Cortex of kidney (tissue), 1 donor: Measurements from ENCODE around the gene COA1.
"Not testable (repeated sequence)": the region's sequence is repeated elsewhere in the genome, so short reads cannot be mapped to it uniquely, and the experiment has no call there.

Source experiments
- DNase-seq: peaks from one replicate; lab custom pipeline; 2025; lab: John Stamatoyannopoulos, UW

Gene COA1, protein sequence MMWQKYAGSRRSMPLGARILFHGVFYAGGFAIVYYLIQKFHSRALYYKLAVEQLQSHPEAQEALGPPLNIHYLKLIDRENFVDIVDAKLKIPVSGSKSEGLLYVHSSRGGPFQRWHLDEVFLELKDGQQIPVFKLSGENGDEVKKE

DNA sequence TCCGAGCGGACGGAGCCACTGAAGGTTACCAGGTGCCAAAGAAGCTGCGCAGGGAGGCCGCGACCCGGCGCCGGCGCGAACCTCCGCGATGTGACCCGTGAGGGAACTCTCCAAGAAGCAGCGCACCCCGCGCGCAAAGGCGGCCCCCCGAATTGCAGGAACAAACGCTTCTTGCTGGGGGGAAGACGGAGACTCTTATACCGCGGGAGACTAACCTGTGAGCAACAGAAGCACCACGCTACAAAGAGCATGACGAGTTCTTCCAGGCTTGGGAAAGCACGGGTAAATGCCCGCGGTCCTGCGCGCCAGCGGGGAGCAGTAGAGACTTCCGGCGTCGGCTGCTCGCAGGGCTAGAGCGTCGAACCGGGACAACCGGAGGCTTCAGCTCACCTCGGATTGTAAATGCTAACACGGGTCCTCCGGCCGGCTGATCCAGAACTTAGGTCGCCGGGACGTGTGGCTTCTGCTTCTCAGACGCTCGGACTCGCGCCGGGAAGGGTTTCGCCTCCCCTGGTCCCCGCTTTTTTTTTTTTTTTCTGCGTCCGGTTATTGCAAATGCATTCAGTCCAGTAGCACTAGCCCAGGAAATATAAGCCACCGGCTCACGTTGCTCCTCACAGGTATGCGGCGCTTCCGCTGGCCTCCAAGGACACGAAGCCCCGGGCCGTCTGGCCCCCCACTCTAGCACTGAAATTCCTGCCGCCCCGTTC lies at the start of gene COA1:
COA1 (minus strand) TSS at position 310 of the 710 bp plus-strand sequence. CDS start 80,909 bp downstream, outside the sequence.
- peak; percentile 40 for DNase-seq

DNA sequence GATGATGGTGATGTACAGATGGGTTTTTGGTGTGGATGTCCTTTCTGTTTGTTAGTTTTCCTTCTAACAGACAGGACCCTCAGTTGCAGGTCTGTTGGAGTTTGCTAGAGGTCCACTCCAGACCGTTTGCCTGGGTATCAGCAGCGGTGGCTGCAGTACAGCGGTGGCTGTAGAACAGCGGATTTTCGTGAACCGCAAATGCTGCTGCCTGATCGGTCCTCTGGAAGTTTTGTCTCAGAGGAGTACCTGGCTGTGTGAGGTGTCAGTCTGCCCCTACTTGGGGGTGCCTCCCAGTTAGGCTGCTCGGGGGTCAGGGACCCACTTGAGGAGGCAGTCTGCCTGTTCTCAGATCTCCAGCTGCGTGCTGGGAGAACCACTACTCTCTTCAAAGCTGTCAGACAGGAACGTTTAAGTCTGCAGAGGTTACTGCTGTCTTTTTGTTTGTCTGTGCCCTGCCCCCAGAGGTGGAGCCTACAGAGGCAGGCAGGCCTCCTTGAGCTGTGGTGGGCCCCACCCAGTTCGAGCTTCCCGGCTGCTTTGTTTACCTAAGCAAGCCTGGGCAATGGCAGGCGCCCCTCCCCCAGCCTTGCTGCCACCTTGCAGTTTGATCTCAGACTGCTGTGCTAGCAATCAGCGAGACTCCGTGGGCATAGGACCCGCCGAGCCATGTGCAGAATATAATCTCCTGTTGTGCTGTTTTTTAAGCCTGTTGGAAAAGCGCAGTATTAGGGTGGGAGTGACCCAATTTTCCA lies 49.1 kb upstream of the COA1 start:
- DNase-seq, result not testable (repeated sequence)

DNA sequence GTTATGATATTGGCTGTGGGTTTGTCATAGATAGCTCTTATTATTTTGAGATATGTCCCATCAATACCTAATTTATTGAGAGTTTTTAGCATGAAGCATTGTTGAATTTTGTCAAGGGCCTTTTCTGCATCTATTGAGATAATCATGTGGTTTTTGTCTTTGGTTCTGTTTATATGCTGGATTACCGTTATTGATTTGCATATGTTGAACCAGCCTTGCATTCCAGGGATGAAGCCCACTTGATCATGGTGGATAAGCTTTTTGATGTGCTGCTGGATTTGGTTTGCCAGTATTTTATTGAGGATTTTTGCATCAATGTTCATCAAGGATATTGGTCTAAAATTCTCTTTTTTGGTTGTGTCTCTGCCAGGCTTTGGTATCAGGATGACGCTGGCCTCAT lies 45.9 kb upstream of the COA1 start:
- DNase-seq, result not testable (repeated sequence)

DNA sequence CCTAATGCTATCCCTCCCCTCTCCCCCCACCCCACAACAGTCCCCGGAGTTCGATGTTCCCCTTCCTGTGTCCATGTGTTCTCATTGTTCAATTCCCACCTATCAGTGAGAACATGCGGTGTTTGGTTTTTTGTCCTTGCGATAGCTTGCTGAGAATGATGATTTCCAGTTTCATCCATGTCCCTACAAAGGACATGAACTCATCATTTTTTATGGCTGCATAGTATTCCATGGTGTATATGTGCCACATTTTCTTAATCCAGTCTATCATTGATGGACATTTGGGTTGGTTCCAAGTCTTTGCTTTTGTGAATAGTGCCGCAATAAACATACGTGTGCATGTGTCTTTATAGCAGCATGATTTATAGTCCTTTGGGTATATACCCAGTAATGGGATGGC lies 43.9 kb upstream of the COA1 start:
- DNase-seq, result not testable (repeated sequence)

DNA sequence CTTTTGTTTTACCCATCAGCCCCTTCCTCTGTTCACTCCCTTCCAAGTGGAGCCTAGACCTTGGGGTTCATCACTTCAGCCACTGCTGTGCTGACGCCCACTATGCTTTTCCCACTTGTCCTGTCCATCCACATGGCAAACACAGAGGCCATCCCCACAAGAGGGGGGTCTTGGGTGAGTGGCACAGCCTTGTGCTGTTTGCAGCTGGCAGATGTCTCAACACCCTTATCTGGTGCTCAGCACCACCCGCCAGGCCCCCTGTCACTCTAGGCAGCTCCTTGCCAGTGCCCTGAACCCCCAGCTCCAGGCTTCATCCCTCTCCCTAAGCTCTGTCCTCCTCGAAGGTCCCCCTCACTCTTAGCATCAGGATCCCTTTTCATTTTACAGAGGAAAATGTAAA lies 42.2 kb upstream of the COA1 start:
- no peak for DNase-seq

DNA sequence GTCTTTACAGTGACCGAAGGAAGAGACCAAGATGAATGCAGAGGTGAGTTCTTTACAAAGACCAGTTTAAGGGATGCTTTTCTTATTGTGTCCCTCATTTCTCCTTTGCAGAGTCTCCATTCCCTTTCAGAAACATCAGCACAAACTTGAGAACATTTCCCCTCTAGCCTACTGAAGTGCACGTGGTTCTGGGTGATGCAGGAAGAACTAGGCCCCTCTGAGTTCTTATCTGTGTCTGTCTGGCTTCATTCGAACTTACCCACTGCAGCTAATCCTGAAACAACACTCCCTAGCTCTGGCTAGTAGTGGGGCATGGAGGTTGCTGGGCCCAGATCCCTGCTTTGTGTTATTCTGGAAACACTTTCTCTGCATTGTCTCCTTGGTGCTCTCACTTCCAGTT lies 41.8 kb upstream of the COA1 start:
- no peak for DNase-seq

DNA sequence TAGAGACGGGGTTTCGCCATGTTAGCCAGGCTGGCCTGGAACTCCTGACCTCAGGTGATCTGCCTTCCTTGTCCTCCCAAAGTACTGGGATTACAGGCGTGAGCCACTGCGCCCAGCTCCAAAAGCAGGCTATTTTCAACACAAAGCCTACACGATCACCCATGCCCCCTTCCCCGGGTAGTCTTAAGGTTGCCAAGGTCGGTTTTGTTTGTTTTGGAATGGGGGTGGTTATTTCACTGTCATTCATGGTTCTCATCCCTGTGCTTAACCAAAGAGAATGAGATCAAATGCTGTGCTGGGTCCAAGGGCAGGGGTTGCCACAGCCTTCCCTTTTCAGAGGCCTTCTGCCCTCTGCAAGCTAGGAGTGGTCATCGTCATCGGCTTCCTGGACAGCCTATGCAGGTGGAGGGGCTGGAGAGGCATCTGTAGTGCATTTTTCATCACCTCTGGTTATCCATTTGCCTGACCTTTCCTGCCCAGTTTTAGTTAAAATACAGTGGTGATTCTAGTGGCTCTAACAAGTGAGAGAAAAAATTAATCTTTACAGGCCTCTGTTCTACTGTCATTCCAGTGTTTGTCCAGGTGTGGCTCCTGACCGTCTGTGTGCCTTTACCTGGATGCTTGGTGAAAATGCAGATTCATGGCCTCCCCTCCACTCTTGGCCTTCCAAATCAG lies 40.6 kb upstream of the COA1 start:
- no peak for DNase-seq

DNA sequence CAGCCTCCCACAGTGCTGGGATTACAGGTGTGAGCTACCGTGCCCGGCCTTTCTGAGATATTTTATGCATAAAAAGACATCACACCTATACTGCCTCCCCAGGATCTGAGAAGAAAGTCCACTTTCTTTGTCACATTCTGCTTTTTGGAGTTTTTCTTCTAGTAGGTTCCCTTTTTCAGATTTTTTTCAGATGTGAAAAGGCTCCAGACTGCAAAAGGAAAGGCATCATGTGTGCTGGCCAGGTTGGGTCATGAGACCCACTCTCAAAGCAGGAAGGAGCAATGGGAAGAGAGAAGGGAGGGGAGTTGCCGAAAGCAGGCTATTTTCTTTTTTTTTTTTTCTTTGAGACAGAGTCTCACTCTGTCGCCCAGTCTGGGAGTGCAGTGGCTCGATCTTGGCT lies 40.0 kb upstream of the COA1 start:
- DNase-seq, result no peak

DNA sequence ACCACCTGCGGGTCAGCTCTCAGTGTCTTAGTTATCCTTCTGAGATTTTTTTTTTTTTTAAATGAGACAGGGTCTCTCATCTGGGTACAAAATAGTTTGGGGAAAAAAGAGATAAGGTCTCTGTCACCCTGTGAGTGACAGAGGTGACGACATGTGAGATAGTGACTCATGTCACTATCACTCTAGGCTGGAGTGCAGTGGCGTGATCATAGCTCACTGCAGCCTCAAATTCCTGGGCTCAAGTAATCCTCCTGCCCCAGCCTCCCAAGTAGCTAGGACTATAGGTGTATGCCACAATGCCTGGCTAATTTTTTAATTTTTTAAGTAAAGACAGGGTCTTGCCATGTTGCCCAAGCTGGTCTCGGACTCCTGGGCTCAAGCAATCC lies 39.6 kb upstream of the COA1 start:
- no peak for DNase-seq

DNA sequence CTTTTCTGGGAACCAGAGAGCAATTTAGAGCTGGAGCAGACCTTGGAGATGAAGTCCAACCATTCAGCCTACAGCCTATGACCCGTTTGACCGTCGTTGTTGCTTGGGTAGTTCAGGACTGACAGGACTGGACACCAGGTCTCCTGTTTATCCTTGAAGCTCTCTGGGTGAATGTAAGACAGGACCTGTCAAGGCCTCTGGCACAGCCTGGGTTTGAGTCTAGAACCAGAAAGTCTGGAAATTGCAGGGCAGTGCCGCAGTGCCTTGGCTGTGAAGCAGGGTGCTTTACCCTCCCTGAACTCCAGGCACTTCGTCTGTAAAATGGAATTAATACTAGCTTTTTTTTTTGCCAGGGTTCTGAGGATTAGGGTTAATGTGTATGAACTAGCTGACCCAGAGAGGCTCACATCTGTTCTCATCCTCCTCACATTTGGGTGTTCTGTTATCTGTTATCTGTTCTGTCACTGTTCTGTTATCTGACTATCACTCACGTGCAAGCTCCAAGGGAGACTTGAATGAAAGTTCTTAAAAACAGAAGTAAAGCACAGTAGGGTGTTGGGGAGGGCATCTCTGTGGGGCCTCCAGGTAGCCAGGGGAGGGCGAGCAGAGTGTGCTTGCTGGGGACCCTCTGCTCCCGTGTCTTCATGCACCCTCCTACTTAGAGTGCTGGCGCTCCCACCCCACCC lies 39.0 kb upstream of the COA1 start:
- DNase-seq, result no peak

DNA sequence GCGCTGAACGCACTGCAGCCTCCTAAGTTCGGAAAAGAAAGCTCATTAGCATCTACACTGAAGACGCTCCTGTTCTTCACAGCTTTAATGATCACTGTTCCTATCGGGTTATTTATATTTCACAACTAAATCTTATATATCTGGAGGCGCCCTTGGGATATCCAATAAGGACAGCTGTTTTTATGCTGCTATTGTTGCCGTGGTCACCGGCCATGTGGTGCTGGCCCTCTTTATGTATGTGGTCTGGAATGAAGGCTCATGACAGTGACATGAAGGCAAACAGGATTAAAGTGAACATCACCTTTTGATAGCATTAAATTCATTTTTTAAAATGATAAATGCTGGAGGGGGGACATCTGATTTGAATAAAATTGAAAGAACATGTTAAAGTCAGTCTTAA lies 38.0 kb upstream of the COA1 start:
- no peak for DNase-seq

DNA sequence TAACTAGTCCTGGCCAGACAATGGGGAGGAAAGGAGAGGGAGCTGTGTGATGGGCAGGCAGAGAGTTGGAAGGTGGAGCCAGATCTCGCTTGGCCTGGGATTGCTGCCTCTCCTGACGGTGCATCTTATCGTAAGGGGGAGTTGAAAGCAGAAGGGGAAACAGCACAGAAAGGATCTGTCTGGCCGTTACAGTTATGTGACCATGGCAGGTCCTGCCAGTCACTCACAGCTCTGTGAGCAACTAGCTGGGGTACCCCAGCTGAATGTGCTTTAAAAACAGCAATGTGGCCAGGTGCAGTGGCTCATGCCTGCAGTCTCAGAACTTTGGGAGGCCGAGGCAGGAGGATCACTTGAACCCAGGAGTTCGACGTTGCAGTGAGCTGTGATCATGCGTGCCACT lies 37.2 kb upstream of the COA1 start:
- DNase-seq, result no peak

DNA sequence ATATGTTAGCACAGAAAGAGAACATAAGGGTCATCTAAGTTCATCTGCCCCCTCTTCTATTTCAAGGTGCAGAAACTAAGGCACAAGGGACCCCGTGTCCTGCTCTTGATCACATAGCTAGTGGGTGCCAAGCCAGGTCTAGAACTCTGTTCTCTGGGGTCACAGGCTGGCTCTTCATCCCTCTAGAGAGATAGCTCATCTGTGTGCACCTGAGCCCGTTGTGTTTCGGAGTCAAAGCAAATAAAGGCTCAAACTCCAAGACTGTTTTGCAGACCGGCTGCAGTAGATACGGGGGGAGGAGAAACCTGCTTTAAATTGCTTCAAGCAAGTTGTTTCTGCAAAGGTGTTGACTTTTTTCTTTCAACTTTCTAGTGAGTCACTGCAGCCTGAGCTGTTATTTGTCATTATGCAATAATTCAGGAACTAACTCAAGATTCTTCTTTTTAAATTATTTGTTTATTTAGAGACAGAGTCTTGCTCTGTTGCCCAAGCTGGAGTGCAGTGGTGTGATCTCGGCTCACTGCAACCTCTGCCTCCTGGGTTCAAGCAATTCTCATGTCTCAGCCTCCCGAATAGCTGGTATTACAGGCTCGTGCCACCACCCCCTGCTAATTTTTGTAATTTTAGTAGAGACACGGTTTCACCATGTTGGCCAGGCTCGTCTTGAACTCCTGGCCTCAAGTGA lies 35.6 kb upstream of the COA1 start:
- no peak for DNase-seq

DNA sequence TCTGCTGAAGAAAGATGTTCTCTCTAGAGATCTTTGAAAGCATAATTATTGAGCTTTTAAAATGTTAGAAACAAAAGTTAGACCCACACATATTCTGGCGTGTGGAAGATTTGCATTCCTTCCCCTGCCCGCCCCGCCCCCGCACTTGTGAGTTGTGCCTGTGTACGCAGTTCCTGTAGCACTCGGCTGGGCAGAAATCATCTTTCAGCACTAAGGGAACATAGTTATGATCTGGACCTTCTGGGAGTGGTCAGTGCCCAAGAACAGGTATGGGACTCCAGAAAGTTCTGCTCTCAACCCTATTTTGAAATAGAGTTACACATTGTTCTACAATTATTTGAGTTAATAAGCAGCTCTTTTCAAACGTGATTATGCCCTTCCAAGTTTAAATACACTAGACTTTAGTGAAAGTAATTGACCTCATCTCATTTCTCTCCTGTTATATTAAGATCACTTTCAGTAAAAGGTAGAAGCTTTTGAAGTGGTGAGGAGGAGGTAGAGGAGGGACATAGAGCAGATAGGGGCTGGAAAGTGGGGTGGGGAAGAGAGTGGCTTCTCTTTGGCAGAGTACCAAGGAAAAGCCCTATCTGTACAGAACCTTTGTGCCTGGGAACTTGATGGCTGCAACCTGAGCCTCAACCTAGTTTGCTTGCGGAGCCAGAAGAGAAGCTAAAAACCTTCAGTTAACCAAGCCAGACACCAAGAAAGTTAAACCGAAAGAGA lies 34.9 kb upstream of the COA1 start:
- DNase-seq, result no peak

DNA sequence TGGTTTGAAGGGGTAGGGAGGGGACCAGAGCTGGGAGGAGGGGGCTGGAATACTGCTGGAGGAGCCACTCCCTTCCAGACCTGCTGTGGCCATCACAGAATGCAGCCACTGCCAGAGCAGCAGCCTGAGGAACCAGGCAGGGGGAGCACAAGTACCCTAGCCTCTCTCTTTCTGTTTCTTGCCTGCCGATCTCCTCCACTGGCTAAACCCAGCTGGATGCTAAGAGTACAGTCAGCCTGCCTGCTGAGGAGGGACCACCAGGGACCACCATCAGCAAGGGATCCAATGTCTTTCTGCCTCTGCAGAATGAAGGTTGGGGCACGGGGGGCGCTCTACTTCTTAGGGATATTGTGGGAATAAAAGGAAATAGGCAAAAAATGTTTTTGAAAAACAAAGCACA lies 33.9 kb upstream of the COA1 start:
- no peak for DNase-seq

DNA sequence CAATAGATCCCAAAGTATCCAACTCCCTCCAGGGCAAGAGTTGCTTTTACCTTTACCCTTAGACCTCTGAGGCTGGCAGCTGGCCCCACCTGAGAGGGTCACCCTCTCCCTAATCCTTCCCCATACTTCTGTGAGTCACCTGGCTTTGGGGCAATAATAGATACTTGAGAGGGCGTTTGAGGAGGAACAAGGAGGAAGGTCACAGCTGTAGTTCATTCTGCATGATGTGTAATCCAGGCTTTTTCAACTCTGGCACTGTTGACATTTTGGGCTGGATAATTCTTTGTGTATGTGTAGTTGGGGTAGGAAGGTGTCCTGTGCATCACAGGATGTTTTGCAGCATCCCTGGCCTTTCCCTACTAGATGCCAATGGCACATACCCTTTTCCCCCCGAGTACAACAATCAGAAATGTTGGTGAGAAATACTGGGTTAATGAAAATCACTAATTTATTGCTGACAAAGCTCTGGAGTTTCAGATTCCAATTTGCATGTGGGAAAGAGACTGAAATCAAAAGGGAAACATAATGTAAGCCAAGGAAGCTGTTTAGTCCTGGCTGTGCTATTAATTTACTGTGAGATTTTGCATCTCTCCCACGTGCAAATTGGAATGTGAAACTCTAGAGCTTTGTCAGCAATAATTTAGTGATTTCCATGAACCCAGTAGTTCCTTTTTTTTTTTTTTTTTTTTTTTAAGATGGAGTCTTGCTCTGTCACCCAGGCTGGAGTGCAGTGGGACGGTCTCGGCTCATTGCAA lies 32.8 kb upstream of the COA1 start:
- DNase-seq, result no peak

DNA sequence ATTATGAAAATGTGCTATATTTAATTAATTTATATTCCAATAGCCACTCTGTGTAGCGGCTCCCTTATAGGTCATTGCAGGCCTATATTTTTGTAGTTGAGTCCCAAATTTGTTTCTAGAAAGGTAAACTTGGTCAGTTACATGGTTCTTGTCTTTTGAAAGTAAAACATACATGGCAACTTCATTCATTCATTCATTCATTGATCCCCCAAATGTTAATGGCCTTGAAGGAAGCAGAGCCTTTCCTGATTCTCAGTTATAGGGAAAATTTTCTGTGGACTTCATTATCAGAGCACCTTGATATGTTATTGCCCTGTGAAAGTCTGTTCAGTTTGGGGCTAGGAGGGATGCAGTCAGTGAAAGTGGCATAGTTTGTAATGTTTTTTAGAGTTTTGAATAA lies 32.1 kb upstream of the COA1 start:
- no peak for DNase-seq

DNA sequence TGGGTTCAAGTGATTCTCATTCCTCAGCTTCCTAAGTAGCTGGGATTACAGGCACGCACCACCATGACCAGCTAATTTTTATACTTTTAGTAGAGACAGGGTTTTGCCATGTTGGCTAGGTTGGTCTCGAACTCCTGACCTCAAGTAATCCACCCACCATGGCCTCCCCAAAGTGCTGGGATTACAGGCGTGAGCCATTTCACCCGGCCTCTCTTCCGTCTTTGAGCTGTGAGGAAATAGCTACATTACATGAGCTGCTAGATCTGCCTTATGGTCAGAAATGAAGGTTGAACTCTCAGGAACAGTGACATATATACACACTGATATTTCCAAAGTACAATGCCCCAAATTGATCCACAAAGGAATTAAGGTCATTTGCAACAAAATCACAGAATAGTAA lies 31.5 kb upstream of the COA1 start:
- no peak for DNase-seq

DNA sequence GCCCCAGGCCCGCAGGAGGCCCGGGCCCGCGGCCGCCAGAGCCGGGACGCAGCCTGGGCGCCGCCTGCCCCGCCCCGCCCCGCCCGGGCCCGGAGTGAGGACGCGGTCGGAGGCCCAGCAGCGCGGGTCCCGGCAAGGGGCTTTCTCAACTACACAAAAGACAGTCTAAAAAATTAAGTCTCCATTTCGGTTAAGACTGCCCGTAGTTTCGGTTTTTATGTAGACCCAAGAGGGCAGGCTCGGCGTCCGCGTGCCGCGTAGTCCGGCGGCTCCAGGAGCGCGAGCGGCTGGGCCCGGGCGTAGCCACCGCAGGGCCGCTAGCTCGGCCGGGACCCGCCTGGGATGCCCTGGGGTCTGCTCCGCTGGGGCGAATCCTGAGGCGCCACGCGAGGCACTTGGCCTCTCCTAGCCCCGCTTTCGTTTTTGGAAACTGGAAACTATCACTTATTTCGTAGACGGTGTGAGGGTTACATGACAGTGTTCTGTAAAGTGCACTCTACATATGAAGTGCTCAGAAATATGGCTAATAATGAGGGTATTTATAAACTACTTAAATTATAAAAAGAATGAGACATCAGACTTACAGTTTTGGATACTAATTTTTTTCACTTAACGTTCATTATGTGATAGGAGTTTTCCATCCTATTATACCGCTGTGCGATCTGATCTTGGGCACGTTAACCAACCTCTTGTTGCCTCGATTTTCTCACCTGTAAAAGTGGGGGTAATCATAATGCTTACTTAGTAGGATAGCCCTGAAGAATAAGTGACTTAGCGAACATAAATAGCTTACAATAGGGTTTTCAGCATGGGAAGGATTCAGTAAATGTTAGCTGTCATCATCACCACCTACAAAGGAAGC lies 29.7 kb upstream of the COA1 start:
- no peak for DNase-seq
